ENCODE results near the gene ARX.

The ARX gene

GRCh38 chrX:25015486-25016360, at the start of gene ARX:
Gene ARX, minus strand, starts transcription at chrX:25015965. Its CDS starts 228 bp downstream, at chrX:25015737.
- DNase-seq (ENCODE audit: low read depth in 2 of 2), result no peak

GRCh38 chrX:25059273-25059672, 43.5 kb upstream of the ARX start:
- no peak for DNase-seq (ENCODE audit: low read depth in 2 of 2)

GRCh38 chrX:25052798-25053534, 37.2 kb upstream of the ARX start:
- no peak for DNase-seq (ENCODE audit: low read depth in 2 of 2)

DNA sequence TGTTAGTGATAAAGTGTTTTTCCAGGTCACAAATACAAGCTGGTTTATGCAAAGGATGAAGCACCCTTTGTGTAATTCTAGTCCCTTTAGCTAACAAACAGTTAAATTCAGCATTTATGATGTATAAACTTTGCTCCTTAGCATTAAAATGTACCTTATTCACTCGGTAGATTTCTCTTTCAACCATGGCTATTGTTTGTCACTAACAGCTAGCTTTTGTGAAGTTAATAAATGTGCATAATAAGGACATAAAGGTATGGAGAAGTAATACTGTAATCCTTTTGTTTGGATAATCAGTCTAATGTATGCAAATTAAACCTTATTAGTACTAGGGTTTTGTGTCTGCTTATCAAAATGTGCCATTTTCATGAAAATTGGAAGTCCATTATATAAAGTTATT, 34.2 kb upstream of the ARX start:
- no peak for DNase-seq (ENCODE audit: low read depth in 2 of 2)

DNA sequence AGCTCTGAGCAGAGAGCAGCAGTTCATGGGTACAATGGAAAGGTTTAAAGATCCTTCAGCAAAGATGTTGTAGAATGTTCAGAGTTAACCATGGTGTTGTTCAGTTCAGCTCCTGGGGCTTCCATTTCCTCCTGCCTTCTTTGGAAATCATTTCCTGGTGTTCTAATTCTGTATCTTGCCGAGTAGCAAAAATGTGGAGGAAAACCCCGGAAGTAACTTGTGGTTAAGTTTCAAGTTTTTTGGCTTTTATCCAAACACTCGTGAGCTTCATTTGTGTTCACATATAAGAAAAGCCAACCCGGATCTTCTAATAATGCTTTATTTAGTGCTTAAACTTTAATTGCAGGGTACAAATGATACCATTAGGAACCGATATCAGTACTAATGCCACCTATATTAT, 33.6 kb upstream of the ARX start:
- no peak for DNase-seq (ENCODE audit: low read depth in 2 of 2)

GRCh38 chrX:25048178-25048577, 32.4 kb upstream of the ARX start:
- no peak for DNase-seq (ENCODE audit: low read depth in 2 of 2)

DNA sequence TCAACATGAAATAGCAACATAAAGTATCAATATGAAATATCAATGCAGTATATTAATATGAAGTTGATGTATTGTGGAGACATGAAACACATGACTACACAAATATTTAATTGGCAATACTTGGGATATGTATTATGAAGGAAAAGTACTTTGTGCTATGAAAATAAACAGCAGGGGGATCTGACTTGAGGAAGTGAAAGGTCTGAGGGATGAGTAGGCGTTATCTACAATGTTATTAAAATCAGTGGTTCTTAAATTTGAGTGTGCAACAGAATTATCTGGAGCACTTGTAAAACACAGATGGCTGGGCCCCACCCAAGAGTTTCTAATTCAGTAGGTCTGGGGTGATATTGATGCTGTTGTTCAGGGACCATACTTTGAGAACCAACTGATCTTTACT, 27.4 kb upstream of the ARX start:
- no peak for DNase-seq (ENCODE audit: low read depth in 2 of 2)

GRCh38 chrX:25039036-25039435, 23.3 kb upstream of the ARX start:
- no peak for DNase-seq (ENCODE audit: low read depth in 2 of 2)

- DNase-seq (ENCODE audit: low read depth in 2 of 2), result no peak
Observed at GRCh38 chrX:25034889-25035288, 19.1 kb upstream of the ARX start.

DNA sequence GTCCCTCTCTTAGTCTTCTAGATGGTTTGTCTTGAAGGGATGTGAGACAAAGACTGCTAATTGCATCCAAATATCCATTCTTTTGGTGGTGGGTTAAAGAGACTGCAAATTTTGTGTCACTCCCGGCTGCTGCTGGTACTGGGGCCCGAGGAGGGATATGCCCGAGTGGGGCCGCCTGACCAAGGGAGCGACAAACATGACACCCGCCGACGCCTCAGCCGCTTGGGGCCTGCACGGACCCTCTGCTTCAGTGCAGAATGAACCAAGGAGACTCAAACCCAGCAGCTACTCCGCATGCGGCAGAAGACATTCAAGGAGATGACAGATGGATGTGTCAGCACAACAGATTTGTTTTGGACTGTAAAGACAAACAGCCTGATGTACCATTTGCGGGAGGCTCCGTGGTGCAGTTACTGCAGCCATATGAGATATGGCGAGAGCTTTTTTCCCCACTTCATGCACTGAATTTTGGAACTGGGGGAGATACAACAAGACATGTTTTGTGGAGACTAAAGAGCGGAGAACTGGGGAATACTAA, 13.6 kb upstream of the ARX start:
- no peak for DNase-seq (ENCODE audit: low read depth in 2 of 2)

GRCh38 chrX:25028726-25029125, 13.0 kb upstream of the ARX start:
- DNase-seq (ENCODE audit: low read depth in 2 of 2), result no peak

GRCh38 chrX:25026576-25026975, 10.8 kb upstream of the ARX start:
- no peak for DNase-seq (ENCODE audit: low read depth in 2 of 2)

DNA sequence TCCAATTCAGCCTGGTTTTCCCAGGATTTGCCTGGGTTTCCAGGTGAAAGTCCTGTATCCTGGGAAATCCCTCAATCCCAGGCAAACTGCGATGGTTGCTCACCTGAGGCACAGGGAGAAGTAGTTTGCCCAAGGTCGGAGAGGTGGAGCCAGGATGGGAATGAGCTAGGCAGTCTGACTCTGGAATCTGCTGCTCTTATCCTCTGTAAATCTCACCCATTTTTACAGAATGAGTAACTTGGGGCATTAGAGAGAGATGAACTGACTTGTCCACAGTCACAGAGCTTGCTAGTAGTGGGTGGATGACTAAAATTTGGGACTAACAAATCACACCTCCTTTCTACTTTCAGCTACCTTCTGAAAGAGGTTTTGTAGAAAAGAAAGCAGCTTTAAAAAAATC, 9.8 kb upstream of the ARX start:
- DNase-seq (ENCODE audit: low read depth in 2 of 2), result no peak

DNA sequence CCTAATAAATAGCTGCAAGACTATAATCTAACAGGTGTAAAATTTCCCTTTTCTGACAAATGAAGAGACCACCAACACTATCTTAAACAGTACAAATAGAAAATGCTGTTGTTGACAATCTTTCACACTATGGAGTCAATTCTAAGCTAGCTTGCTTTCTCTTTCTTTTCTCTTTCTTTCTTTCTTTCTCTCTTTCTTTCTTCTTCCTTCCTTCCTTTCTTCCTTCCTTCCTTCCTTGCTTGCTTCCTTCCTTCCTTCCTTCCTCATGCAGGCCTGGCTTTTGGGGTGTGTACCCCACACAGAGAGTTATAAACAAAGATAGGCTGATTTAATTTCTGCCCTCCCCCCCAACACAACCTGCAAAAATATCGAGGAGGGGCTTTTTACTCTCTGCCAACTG, 8.1 kb upstream of the ARX start:
- DNase-seq (ENCODE audit: low read depth in 2 of 2), result no peak

- no peak for DNase-seq (ENCODE audit: low read depth in 2 of 2)
Observed at GRCh38 chrX:25022499-25023325, 6.9 kb upstream of the ARX start.

DNA sequence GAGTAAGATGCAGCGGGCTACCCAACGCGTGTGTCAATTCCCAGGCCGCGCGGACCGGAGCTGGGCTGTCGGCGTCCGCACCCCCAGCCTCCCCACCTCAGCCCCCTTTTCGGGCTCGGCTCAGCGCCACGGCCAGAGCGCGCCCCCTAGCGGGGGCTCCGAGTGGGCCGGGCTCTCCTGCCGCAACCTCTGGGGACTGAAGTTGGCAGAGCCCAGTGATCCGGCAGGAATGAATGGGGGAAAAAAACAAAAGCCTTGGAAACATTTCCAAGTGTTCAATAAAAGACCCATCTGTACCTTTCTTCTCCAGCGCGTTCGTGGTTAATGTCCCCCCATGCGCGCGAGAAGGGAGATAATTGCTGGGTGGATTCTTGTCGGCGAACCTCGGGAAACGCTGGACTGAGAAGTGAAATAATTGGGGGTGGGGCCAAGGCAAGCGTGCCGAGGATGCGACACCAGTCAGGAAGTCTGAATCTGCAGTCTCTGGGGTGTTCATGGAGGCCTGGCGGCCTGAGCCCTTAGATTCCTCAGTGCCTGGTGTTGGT, 5.2 kb upstream of the ARX start:
- peak in 1 of 2 donors; percentile 37 for DNase-seq (ENCODE audit: low read depth in 2 of 2)

DNA sequence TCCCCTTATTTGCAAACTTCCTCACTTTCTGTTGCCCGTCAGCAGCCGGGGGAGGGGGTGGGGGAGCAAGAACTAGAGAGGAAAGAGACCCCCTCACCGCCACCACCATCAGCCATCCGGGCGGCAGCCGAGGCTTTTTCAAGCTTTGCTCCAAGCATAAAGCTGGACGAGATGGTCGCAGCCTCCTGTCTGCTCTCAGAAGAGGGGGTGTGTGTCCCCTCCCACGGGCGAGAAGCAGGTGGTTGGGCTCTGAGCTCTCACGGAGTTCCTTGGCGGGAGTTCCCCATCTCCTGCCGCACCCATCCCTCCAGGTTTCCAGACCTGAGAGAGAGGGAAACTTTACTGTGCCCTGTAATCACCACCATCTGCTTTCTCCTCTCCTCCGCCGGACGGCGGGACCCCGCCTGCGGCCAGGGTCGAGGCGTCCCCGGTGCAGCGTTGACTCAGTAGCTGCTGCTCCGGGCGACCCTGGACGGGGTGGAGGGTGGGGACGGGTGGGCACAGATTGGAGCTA, 4.7 kb upstream of the ARX start:
- DNase-seq (ENCODE audit: low read depth in 2 of 2), result no peak

GRCh38 chrX:25019707-25020390, 4.1 kb upstream of the ARX start:
- no peak for DNase-seq (ENCODE audit: low read depth in 2 of 2)

- DNase-seq (ENCODE audit: low read depth in 2 of 2), result no peak
Observed at GRCh38 chrX:25018682-25019081, 2.9 kb upstream of the ARX start.

- DNase-seq (ENCODE audit: low read depth in 2 of 2), result no peak
Observed at GRCh38 chrX:25017667-25018247, 2.0 kb upstream of the ARX start.
